ENCODE data around the gene PANK4.

DNA sequence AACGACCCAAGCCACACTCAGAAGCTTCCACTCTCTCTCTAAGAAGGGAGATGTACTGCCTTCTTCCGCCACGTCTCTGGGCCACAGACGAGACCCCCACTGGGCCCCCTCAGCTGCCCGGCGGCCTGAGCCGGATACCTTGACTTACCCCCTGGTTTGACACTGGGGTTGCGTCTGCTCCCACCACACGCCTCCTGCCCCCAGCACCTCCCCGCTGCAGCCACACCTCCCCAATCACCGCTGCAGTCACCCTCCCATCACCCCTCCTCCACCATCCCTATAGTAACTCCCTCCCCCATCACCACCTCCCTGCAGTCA, 10.7 kb downstream of the PANK4 start:
- no peak for TF ChIP-seq CBX8 (IDR thresholded peaks at IDR 0.05; ENCODE audit: borderline replicate concordance, low read depth, low read length)
- TF ChIP-seq POLR2A (IDR thresholded peaks at IDR 0.05; ENCODE audit: control extremely low read depth in 1 of 2, low read depth in 2 of 2, low read length in 2 of 2) = no peak
- TF ChIP-seq, protein P1, sequence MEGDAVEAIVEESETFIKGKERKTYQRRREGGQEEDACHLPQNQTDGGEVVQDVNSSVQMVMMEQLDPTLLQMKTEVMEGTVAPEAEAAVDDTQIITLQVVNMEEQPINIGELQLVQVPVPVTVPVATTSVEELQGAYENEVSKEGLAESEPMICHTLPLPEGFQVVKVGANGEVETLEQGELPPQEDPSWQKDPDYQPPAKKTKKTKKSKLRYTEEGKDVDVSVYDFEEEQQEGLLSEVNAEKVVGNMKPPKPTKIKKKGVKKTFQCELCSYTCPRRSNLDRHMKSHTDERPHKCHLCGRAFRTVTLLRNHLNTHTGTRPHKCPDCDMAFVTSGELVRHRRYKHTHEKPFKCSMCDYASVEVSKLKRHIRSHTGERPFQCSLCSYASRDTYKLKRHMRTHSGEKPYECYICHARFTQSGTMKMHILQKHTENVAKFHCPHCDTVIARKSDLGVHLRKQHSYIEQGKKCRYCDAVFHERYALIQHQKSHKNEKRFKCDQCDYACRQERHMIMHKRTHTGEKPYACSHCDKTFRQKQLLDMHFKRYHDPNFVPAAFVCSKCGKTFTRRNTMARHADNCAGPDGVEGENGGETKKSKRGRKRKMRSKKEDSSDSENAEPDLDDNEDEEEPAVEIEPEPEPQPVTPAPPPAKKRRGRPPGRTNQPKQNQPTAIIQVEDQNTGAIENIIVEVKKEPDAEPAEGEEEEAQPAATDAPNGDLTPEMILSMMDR (IDR thresholded peaks at IDR 0.05; ENCODE audit: control extremely low read depth in 1 of 3, insufficient read depth in 1 of 3, low read depth in 1 of 3, low read length in 3 of 3) = no peak
- TF ChIP-seq GTF2F1 (IDR thresholded peaks at IDR 0.05; ENCODE audit: borderline replicate concordance, low read depth, low read length) = no peak
- TF ChIP-seq, protein P2, sequence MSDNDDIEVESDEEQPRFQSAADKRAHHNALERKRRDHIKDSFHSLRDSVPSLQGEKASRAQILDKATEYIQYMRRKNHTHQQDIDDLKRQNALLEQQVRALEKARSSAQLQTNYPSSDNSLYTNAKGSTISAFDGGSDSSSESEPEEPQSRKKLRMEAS (IDR thresholded peaks at IDR 0.05) = no peak
- no peak for TF ChIP-seq SAP30 (IDR thresholded peaks at IDR 0.05; ENCODE audit: insufficient read depth, insufficient replicate concordance, low read length)

Measured in H1 (cell line).